ENCODE measurements around the gene KEL. TPM values are rescaled to one million over a fixed set of nuclear protein-coding genes. Genes with fewer than 3 reads are reported as not detected.

KEL gene
- total and polyA plus RNA-seq, 3 experiments from 2014 or later, result 0.20 TPM; not detected in 2

DNA sequence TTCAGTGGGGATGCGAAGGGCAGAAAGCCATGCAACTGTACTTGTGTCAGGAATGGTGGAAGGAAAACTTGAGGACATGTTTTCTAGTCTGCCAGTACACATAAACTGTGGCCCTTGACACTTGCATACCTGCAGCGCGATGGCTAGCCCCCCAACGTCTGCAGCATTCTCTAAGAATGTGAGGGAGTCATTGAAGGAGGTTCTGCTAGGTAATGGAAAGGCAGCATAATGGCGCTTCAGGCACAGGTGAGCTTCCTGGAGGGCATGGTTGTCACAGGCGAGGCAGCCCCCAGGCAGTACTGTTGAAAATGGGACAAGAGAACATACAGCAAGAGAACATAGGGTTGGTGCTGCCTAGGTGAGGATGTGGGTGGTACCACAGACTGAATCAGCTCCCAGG is 19.4 kb downstream of the KEL start:
- DNase-seq, result no peak
- ChIA-PET CTCF (no interaction called here), POLR2A (no interaction called here)
- Histone ChIP-seq H3K27ac (ENCODE audit: low read depth, low read length) (no peak overlapping the region), H3K4me1 (ENCODE audit: insufficient read depth, low read length) (no peaks in the 10 kb centered on the region), H3K36me3 (ENCODE audit: insufficient read depth, low read length) (no peaks in the 10 kb centered on the region), H3K9me3 (ENCODE audit: low read length) (no peaks in the 10 kb centered on the region), H3K4me3 (ENCODE audit: low read length) (no peak overlapping the region), H3K27me3 (ENCODE audit: insufficient read depth, low read length, poor library complexity, severe bottlenecking) (no peaks in the 10 kb centered on the region)
- Mint-ChIP-seq H3K9me3 (no peaks in the 10 kb centered on the region), H3K4me3 (no peak overlapping the region), H3K27me3 (peaks cover 10 to 32% of the 10 kb centered on the region in 2 donors), H3K4me1 (no peaks in the 10 kb centered on the region), H3K36me3 (no peaks in the 10 kb centered on the region), H3K27ac (no peak overlapping the region)

DNA sequence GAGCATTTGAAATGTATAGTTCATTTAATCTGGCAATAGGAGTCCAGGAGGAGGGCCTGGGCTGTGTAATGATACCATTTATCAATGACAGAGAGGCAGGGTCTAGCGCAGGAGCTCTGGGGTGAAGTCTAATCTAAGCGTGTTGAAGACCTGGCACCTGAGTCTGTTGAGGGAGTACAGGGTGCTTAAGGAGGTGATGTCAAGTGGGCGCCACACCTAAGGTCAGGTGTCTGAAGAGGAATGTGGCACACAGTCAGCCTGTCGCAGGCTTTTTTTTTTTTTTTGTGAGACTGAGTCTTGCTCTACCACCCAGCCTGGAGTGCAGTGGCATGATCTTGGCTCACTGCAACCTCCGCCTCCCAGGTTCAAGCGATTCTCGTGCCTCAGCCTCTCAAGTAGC is 20.6 kb downstream of the KEL start:
- CTCF ChIA-PET, result no interaction called here
- H3K27me3 Mint-ChIP-seq, result peaks cover 11 to 27% of the 10 kb centered on the region in 2 donors
- Histone ChIP-seq H3K9me3 (ENCODE audit: low read length) (no peaks in the 10 kb centered on the region), H3K4me1 (ENCODE audit: insufficient read depth, low read length) (no peaks in the 10 kb centered on the region), H3K4me3 (ENCODE audit: low read length) (no peak overlapping the region), H3K27ac (ENCODE audit: low read depth, low read length) (no peak overlapping the region), H3K36me3 (ENCODE audit: insufficient read depth, low read length) (no peaks in the 10 kb centered on the region), H3K27me3 (ENCODE audit: insufficient read depth, low read length, poor library complexity, severe bottlenecking) (no peaks in the 10 kb centered on the region)
- no peak for DNase-seq
- H3K27ac Mint-ChIP-seq, result peak overlapping the region in 1 of 8 donors; percentile 25
- POLR2A ChIA-PET, result no interaction called here
- H3K4me1 Mint-ChIP-seq, result no peaks in the 10 kb centered on the region
- H3K4me3 Mint-ChIP-seq, result no peak overlapping the region
- no peaks in the 10 kb centered on the region for H3K9me3 Mint-ChIP-seq
- no peaks in the 10 kb centered on the region for H3K36me3 Mint-ChIP-seq

DNA sequence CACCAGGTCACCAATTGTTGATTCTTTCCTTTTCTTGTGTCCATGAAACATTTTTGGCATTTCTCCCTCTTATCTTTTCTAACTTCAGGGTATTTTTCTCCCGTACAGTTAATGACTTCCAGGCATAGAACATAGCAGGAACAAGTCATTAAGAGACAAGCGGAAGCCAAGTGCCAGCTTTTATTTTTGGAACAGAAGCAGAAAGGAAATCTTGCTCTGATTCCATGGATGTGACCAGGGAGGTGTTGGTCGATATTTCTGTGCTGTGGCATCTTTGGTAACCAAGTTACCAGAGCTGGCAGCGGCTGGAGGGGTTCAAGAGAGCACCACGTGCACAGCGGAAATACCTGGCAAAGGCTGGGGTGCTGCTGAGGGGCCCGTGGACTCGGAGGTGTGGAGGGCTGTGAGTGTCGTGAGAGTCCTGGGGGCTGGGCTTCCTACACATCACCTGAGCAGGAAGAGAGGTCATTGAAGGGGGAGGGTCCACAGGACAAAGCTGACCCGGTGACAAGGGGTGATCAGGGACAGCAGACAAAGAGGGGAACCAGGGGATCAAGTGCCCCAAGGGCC is 21.1 kb downstream of the KEL start:
- CTCF ChIA-PET, result no interaction called here
- no peaks in the 10 kb centered on the region for H3K36me3 Mint-ChIP-seq

DNA sequence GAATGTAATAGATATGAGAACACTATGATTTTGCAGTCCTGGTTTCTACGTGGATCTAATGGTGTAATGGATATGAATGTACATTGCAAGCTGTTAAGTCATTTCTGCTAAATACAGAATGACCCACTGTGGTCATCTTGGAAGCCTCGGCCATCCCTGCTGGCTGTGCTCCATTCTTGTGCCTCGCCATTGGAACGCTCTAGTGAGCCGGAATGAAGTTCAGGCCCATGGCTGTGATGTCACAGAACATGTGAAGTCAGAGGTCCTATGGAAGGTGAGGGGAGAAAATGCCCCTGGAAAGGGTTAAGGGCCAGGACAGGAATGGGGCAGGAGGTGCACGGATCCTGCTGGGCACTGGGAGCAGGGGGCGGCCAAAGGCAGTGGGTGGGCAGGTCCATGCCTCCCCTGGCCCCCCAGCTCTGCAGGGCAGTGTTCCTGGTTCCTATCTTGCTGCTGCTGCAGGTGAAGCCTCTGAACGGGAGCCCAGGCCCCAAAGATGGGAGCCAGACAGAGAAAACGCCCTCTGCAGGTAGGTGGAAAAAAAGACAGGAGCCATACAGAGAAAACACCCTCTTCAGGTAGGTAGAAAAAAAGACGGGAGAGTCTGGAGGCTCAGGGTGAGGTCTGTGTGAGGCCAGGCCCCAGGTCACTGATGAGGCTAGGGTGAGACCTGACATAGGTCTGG is 22.8 kb downstream of the KEL start, which contains the start of gene LLCFC1:
Gene LLCFC1, plus strand, starts transcription at position 259 of the 685 bp plus-strand sequence. Its CDS starts 138 bp downstream, at position 397.
- peak within 1 kb of the TSS in 1 of 8 donors; percentile 10 for H3K27ac Mint-ChIP-seq
- ChIA-PET CTCF (interaction anchor here (1.0 kb wide), 1 partner anchor 13 kb away, joined by 3 read pairs; no protein-coding TSS in a partner anchor), POLR2A (no interaction called here)
- no peaks in the 10 kb centered on the region for H3K4me1 Mint-ChIP-seq
- no peaks in the 10 kb centered on the region for H3K9me3 Mint-ChIP-seq
- no peaks in the 10 kb centered on the region for H3K9me3 ChIP-seq (ENCODE audit: low read length)
- H3K27me3 Mint-ChIP-seq, result peaks cover 16 to 23% of the 10 kb centered on the region in 2 donors
- no peaks in the 10 kb centered on the region for H3K36me3 ChIP-seq (ENCODE audit: insufficient read depth, low read length)
- peak in 1 of 5 donors; percentile 2 for DNase-seq
- no peak within 1 kb of the TSS for H3K4me3 Mint-ChIP-seq
- no peak within 1 kb of the TSS for H3K27ac ChIP-seq (ENCODE audit: low read depth, low read length)
- no peaks in the 10 kb centered on the region for H3K27me3 ChIP-seq (ENCODE audit: insufficient read depth, low read length, poor library complexity, severe bottlenecking)
- H3K4me3 ChIP-seq (ENCODE audit: low read length), result no peak within 1 kb of the TSS
- no peaks in the 10 kb centered on the region for H3K4me1 ChIP-seq (ENCODE audit: insufficient read depth, low read length)
- H3K36me3 Mint-ChIP-seq, result no peaks in the 10 kb centered on the region

More for the DNA sequence above, 21.1 kb downstream of the KEL start:
- H3K27me3 ChIP-seq (ENCODE audit: insufficient read depth, low read length, poor library complexity, severe bottlenecking), result no peaks in the 10 kb centered on the region
- no peaks in the 10 kb centered on the region for H3K9me3 ChIP-seq (ENCODE audit: low read length)
- H3K4me1 ChIP-seq (ENCODE audit: insufficient read depth, low read length), result no peaks in the 10 kb centered on the region
- H3K4me3 ChIP-seq (ENCODE audit: low read length), result no peak overlapping the region
- Mint-ChIP-seq H3K9me3 (no peaks in the 10 kb centered on the region), H3K27me3 (peaks cover 11 to 29% of the 10 kb centered on the region in 2 donors), H3K4me1 (no peaks in the 10 kb centered on the region), H3K27ac (peak overlapping the region in 1 of 8 donors; percentile 49), H3K4me3 (no peak overlapping the region)
- no peak for DNase-seq
- no peak overlapping the region for H3K27ac ChIP-seq (ENCODE audit: low read depth, low read length)
- no peaks in the 10 kb centered on the region for H3K36me3 ChIP-seq (ENCODE audit: insufficient read depth, low read length)
- POLR2A ChIA-PET, result no interaction called here

DNA sequence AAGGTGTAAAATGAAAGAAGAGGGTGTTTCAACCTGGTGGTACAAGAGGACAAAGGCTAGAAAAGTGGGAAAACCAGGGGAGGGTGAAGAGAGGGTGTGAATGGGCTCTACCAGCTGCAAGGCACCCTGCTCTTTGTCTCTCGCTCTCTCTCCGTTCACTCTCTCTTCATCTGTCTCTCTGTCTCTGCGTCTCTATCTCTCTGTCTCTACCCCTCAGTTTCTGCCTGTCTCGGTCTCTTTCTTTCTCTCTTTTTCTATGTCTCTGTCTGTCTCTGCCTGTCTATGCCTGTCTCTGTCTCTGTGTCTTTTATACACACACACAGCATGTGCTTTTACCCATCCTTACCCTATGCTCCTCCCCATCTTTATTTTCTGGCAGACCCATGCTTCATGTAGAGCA is 23.6 kb downstream of the KEL start:
- Mint-ChIP-seq H3K9me3 (no peaks in the 10 kb centered on the region), H3K27me3 (peaks cover 19 to 20% of the 10 kb centered on the region in 2 donors), H3K4me1 (no peaks in the 10 kb centered on the region), H3K4me3 (no peak overlapping the region), H3K36me3 (no peaks in the 10 kb centered on the region), H3K27ac (peak overlapping the region in 1 of 8 donors; percentile 10)
- no peaks in the 10 kb centered on the region for H3K27me3 ChIP-seq (ENCODE audit: insufficient read depth, low read length, poor library complexity, severe bottlenecking)
- no peaks in the 10 kb centered on the region for H3K4me1 ChIP-seq (ENCODE audit: insufficient read depth, low read length)
- POLR2A ChIA-PET, result no interaction called here
- no peak overlapping the region for H3K4me3 ChIP-seq (ENCODE audit: low read length)
- CTCF ChIA-PET, result no interaction called here
- no peak for DNase-seq
- H3K27ac ChIP-seq (ENCODE audit: low read depth, low read length), result no peak overlapping the region
- no peaks in the 10 kb centered on the region for H3K36me3 ChIP-seq (ENCODE audit: insufficient read depth, low read length)
- H3K9me3 ChIP-seq (ENCODE audit: low read length), result no peaks in the 10 kb centered on the region

DNA sequence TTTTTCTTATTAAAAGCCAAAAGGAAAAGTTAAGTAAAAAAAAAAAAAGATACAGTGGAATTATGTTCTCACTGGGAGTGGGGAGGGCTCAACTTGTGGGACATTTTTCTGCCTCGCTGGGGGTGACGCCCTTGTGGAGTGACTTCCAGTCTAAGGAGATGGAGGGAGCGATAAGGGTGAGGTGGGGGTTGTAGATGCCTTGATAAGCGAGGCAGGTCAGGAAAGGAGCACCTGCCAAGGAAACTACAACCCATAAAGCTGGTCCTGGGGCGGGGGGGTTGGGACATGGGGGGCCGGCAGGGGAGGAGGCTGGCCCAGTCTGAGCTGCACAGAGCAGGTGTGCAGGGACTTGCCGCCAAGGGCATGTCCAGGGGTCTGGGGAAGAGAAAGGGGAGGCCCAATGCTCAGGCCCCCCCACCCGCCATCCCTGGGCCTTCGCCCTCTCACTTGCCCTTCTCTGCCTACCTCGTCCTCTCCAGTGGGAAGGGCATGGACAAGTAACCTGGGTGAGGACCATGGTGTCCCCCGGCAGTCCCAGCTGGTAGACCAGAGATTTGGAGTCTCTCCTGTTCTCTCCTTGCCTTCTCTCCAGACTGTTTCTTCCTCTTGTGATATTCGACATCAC is 26.1 kb downstream of the KEL start:
- ChIA-PET POLR2A (no interaction called here), CTCF (no interaction called here)
- Histone ChIP-seq H3K27ac (ENCODE audit: low read depth, low read length) (no peak overlapping the region), H3K4me3 (ENCODE audit: low read length) (no peak overlapping the region), H3K27me3 (ENCODE audit: insufficient read depth, low read length, poor library complexity, severe bottlenecking) (no peaks in the 10 kb centered on the region), H3K9me3 (ENCODE audit: low read length) (no peaks in the 10 kb centered on the region), H3K4me1 (ENCODE audit: insufficient read depth, low read length) (no peaks in the 10 kb centered on the region), H3K36me3 (ENCODE audit: insufficient read depth, low read length) (no peaks in the 10 kb centered on the region)
- no peaks in the 10 kb centered on the region for H3K4me1 Mint-ChIP-seq
- H3K4me3 Mint-ChIP-seq, result no peak overlapping the region
- no peak for DNase-seq
- H3K27me3 Mint-ChIP-seq, result peaks cover 13 to 15% of the 10 kb centered on the region in 2 donors
- H3K36me3 Mint-ChIP-seq, result no peaks in the 10 kb centered on the region
- no peak overlapping the region for H3K27ac Mint-ChIP-seq
- H3K9me3 Mint-ChIP-seq, result no peaks in the 10 kb centered on the region

DNA sequence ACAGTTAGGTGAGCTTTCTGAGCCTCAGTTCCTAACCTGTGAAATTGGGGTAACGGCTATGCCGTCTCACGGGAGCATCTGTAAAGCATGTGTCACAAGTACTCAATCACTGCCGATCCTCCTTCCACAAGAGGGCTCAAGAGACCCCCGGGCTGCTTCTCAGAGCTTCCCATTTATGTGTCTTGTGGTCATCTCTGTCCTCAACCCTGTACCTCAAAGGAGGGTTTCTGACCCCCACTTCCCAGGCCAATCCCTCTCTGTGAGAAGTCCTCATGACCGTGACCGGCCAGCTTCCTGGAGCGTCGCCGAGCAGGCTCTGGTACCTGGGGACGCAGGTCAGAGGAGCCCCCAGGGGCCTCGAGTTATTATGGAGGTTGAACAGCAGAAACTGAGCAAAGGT is 28.1 kb downstream of the KEL start:
- no peak overlapping the region for H3K4me3 Mint-ChIP-seq
- H3K36me3 ChIP-seq (ENCODE audit: insufficient read depth, low read length), result no peaks in the 10 kb centered on the region
- no peaks in the 10 kb centered on the region for H3K36me3 Mint-ChIP-seq
- H3K4me1 Mint-ChIP-seq, result no peaks in the 10 kb centered on the region
- H3K27me3 ChIP-seq (ENCODE audit: insufficient read depth, low read length, poor library complexity, severe bottlenecking), result no peaks in the 10 kb centered on the region
- H3K9me3 Mint-ChIP-seq, result no peaks in the 10 kb centered on the region
- H3K4me3 ChIP-seq (ENCODE audit: low read length), result no peak overlapping the region
- DNase-seq, result no peak
- no peaks in the 10 kb centered on the region for H3K4me1 ChIP-seq (ENCODE audit: insufficient read depth, low read length)
- H3K27ac ChIP-seq (ENCODE audit: low read depth, low read length), result no peak overlapping the region
- no peaks in the 10 kb centered on the region for H3K9me3 ChIP-seq (ENCODE audit: low read length)
- peaks cover 13% of the 10 kb centered on the region in 2 donors for H3K27me3 Mint-ChIP-seq
- POLR2A ChIA-PET, result no interaction called here
- no peak overlapping the region for H3K27ac Mint-ChIP-seq
- CTCF ChIA-PET, result no interaction called here

DNA sequence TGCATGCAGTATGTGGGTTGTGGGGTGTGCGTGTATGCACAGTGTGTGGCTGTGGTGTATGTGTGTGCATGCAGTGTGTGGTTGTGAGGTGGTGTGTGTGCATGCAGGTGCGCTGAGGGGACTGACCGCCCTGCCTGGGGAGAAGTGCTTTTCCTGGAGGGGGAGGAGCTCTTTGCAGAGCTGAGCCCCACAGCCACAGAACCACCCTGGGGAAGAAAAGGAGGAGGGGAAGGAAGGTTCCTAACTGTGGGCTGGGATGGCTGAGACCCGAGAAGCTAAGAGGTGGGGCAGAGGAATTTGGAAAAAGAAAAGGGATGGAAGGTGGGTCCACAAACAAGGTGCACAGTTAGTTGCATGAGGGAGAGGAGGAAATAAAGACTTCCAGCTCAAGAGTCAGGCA is 28.5 kb downstream of the KEL start, which contains the start of gene TRPV5:
Gene TRPV5, minus strand, starts transcription at position 123 of the 400 bp plus-strand sequence. CDS start 287 bp downstream, outside the sequence.
- H3K27me3 Mint-ChIP-seq, result peaks cover 13 to 15% of the 10 kb centered on the region in 2 donors
- no peaks in the 10 kb centered on the region for H3K36me3 ChIP-seq (ENCODE audit: insufficient read depth, low read length)
- H3K4me3 Mint-ChIP-seq, result no peak within 1 kb of the TSS
- H3K27ac Mint-ChIP-seq, result no peak within 1 kb of the TSS
- no peaks in the 10 kb centered on the region for H3K9me3 ChIP-seq (ENCODE audit: low read length)
- H3K36me3 Mint-ChIP-seq, result no peaks in the 10 kb centered on the region
- H3K4me3 ChIP-seq (ENCODE audit: low read length), result no peak within 1 kb of the TSS
- no peaks in the 10 kb centered on the region for H3K9me3 Mint-ChIP-seq
- POLR2A ChIA-PET, result no interaction called here
- DNase-seq, result no peak
- no peaks in the 10 kb centered on the region for H3K4me1 ChIP-seq (ENCODE audit: insufficient read depth, low read length)
- H3K27ac ChIP-seq (ENCODE audit: low read depth, low read length), result no peak within 1 kb of the TSS
- H3K4me1 Mint-ChIP-seq, result no peaks in the 10 kb centered on the region
- CTCF ChIA-PET, result no interaction called here
- no peaks in the 10 kb centered on the region for H3K27me3 ChIP-seq (ENCODE audit: insufficient read depth, low read length, poor library complexity, severe bottlenecking)
